MCF 10A (cell line): Measurements from ENCODE around the gene PDK1. TPM values are rescaled to one million over a fixed set of nuclear protein-coding genes. Genes with fewer than 3 reads are reported as not detected.
"Not testable (repeated sequence)": the region's sequence is repeated elsewhere in the genome, so short reads cannot be mapped to it uniquely, and the experiment has no call there.

Experiments used
- BruUV-seq: library from RNA; stranded (reverse); fragments of 400-500 nt; replicated peaks from 2 replicates; lab custom pipeline; 2021; lab: Mats Ljungman, UMichigan
- CTCF ChIA-PET: fragments of 300-600 bp; sonication (Branson Sonifier 250); formaldehyde crosslinking; extraction: SDS; loops from one replicate; lab custom pipeline; 2021; ENCODE audit warnings: antibody characterized with exemption, inconsistent platforms; lab: Yijun Ruan, JAX
- POLR2A ChIA-PET: fragments of 300-600, 350-650 bp; sonication (Branson Sonifier 250); formaldehyde crosslinking; extraction: SDS; loops from one replicate; lab custom pipeline; 2020; ENCODE audit warnings: antibody characterized with exemption, inconsistent platforms; lab: Yijun Ruan, JAX
- DNase-seq: peaks from one replicate; pipeline ENCODE4 v3.0.0-alpha.2; 2018; ENCODE audit not compliant: unreplicated experiment
- H3K27ac Mint-ChIP-seq: one replicate; pipeline ENCODE4 v1.8.0; 2022; ENCODE audit warnings: mild to moderate bottlenecking, low read depth, mixed read lengths; ENCODE audit not compliant: unreplicated experiment
- H3K27me3 Mint-ChIP-seq: one replicate; pipeline ENCODE4 v1.8.0; 2022; ENCODE audit warnings: mixed read lengths; ENCODE audit not compliant: insufficient read depth, unreplicated experiment
- H3K36me3 Mint-ChIP-seq: one replicate; pipeline ENCODE4 v1.8.0; 2022; ENCODE audit warnings: mild to moderate bottlenecking, moderate library complexity, mixed read lengths; ENCODE audit not compliant: insufficient read depth, unreplicated experiment
- H3K4me1 Mint-ChIP-seq: one replicate; pipeline ENCODE4 v1.8.0; 2022; ENCODE audit warnings: mixed read lengths; ENCODE audit not compliant: insufficient read depth, unreplicated experiment
- H3K4me3 Mint-ChIP-seq: one replicate; pipeline ENCODE4 v1.8.0; 2022; ENCODE audit warnings: mild to moderate bottlenecking, moderate library complexity, mixed read lengths; ENCODE audit not compliant: unreplicated experiment
- H3K9me3 Mint-ChIP-seq: one replicate; pipeline ENCODE4 v1.8.0; 2022; ENCODE audit warnings: mixed read lengths; ENCODE audit not compliant: unreplicated experiment
- intact Hi-C: fragments of 100-400 bp; cut with micrococcal nuclease; formaldehyde crosslinking; loops from 2 replicates; pipeline ENCODE4 v1.14.1; 2022
- total RNA-seq: library from RNA; stranded (reverse); gene quantifications from 2 replicates; pipeline ENCODE4 v1.2.3, GENCODE V29; 2022
- TF ChIP-seq, protein P1 (sequence below): fragments of 200-600 bp; IDR thresholded peaks from one replicate; pipeline ENCODE4 v1.8.0; 2022; ENCODE audit warnings: antibody characterized with exemption, mild to moderate bottlenecking; ENCODE audit not compliant: unreplicated experiment

The PDK1 gene
- total RNA-seq, 1 experiment from 2014 or later: 26.5 TPM

DNA sequence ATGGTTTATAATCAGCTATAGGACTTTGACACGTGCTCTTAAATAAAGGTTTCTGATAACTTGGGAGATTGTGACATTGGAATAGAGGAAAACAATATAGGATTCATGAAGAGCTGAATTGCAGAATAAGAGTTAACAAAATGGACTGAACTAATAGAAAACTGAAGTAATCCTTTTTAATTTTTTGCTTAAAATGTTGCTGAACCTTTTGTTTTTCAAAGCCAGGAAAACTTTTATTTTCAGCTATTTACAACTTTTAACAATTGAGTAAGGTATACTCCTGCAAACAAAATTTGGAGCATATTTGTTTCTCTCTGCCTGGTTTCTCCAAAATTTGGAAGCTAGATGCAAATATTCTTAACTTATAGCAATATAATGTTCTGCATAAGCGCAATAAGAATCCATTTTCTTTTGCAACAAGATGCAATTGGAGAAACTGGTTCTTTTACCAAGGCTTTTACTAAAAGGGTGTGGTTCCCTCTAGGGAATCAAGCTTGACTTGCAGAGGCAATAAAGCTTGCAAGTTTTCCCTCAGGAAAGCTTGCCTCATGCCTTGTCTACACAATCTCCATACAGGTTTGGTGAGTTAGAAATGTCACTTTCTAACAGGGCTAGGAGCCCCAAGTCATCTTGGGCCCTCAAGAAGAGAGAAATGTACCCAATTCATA is 10.3 kb upstream of the PDK1 start:
- no TSS peak for BruUV-seq
- H3K4me1 Mint-ChIP-seq: no peaks in the 10 kb centered on the region
- POLR2A ChIA-PET: interaction anchor here (0.5 to 2.2 kb wide), 3 partner anchors 11 to 443 kb away, joined by 3 to 6 read pairs (median 4); partner anchors contain the start of genes DLX2 and PDK1

DNA sequence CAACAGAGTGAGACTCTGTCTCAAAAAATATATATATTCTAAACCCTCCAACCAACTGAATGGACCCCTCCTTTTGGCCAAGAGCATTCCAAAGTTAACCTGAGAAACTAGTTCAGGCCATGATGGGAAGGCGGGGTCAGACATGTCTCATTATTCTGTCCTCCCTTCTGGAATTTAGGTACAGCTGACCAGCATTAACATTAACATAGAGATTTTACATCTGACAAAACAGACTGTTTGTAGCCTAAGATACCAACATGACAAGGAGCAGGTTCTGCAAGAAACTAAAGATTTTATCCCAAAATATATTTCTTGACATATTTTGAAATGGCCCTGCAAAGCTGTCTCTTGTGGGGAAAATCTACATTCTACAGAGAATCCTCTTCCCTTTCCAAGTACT is 6.8 kb upstream of the PDK1 start:
- ChIA-PET POLR2A (no interaction called here), CTCF (interaction anchor here (0.7 kb wide), 1 partner anchor 107 kb away, joined by 3 read pairs; no protein-coding TSS in a partner anchor)
- no TSS peak for BruUV-seq
- TF ChIP-seq, protein P1, sequence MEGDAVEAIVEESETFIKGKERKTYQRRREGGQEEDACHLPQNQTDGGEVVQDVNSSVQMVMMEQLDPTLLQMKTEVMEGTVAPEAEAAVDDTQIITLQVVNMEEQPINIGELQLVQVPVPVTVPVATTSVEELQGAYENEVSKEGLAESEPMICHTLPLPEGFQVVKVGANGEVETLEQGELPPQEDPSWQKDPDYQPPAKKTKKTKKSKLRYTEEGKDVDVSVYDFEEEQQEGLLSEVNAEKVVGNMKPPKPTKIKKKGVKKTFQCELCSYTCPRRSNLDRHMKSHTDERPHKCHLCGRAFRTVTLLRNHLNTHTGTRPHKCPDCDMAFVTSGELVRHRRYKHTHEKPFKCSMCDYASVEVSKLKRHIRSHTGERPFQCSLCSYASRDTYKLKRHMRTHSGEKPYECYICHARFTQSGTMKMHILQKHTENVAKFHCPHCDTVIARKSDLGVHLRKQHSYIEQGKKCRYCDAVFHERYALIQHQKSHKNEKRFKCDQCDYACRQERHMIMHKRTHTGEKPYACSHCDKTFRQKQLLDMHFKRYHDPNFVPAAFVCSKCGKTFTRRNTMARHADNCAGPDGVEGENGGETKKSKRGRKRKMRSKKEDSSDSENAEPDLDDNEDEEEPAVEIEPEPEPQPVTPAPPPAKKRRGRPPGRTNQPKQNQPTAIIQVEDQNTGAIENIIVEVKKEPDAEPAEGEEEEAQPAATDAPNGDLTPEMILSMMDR: no peak
- Mint-ChIP-seq H3K4me3 (no peak overlapping the region), H3K27ac (no peak overlapping the region), H3K9me3 (no peaks in the 10 kb centered on the region), H3K36me3 (no peaks in the 10 kb centered on the region), H3K27me3 (no peaks in the 10 kb centered on the region), H3K4me1 (peaks cover 14% of the 10 kb centered on the region)
- no peak for DNase-seq
- intact Hi-C loops: no loop called here

More for the DNA sequence above, 10.3 kb upstream of the PDK1 start:
- Mint-ChIP-seq H3K27me3 (no peaks in the 10 kb centered on the region), H3K27ac (no peak overlapping the region), H3K9me3 (no peaks in the 10 kb centered on the region), H3K36me3 (no peaks in the 10 kb centered on the region), H3K4me3 (no peak overlapping the region)
- CTCF ChIA-PET: no interaction called here
- no peak for DNase-seq
- intact Hi-C loops: no loop called here
- TF ChIP-seq, protein P1: no peak

GRCh38 chr2:172549802-172550201 is 6.1 kb upstream of the PDK1 start:
- CTCF ChIA-PET, intact Hi-C loops, H3K27ac Mint-ChIP-seq, H3K4me3 Mint-ChIP-seq, BruUV-seq, H3K36me3 Mint-ChIP-seq, DNase-seq, H3K9me3 Mint-ChIP-seq, H3K27me3 Mint-ChIP-seq: not testable (repeated sequence)
- peaks cover 18% of the 10 kb centered on the region for H3K4me1 Mint-ChIP-seq
- POLR2A ChIA-PET: interaction anchor here (0.7 kb wide), 1 partner anchor 318 kb away, joined by 3 read pairs; no protein-coding TSS in a partner anchor

DNA sequence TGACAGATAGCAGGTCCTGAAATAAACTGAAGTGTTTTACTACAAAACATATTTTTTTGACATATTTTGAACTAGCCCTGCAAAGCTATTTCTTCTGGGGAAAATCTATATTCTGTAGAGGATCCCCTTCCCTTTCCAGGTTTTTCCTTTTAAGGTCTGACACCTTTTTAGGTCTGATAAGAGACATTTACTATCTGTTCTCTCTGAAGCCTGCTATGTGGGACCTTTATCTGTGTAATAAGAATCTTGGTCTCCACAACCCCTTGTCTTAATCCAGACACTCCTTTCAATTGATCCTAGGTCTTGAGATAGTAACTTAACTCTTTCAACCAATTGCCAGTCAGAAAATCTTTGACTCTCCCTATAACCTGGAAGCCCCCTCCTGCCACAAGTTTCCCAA is 5.5 kb upstream of the PDK1 start:
- TF ChIP-seq, protein P1: no peak
- ChIA-PET POLR2A (no interaction called here), CTCF (no interaction called here)
- Mint-ChIP-seq H3K36me3 (no peaks in the 10 kb centered on the region), H3K4me3 (no peak overlapping the region), H3K4me1 (peaks cover 19% of the 10 kb centered on the region), H3K27ac (no peak overlapping the region), H3K9me3 (no peaks in the 10 kb centered on the region), H3K27me3 (no peaks in the 10 kb centered on the region)
- no TSS peak for BruUV-seq
- intact Hi-C loops: no loop called here
- no peak for DNase-seq
